Measurements from ENCODE around the gene GRXCR1. TPM values are rescaled to one million over a fixed set of nuclear protein-coding genes. Genes with fewer than 3 reads are reported as not detected.

Gene GRXCR1
- total RNA-seq (not detected in 2 replicates), polyA plus RNA-seq (not detected in 2 replicates), polyA minus RNA-seq (ENCODE audit: low replicate concordance) (not detected in 2 replicates)
- not detected in 2 replicates for polyA plus RNA-seq (2012)

- Histone ChIP-seq H3K9ac (ENCODE audit: insufficient read depth, low read length) (no peak within 1 kb of the TSS), H4K20me1 (ENCODE audit: control insufficient read depth, extremely low read depth, insufficient read depth, low read length) (no peaks in the 10 kb centered on the region), H3K4me3 (replicated peaks in 1 of 4; ENCODE audit: control extremely low read depth in 1 of 4, insufficient read depth in 1 of 4, low read depth in 3 of 4, low read length in 4 of 4) (no peak within 1 kb of the TSS), H3K4me1 (ENCODE audit: control insufficient read depth, extremely low read depth, insufficient read depth, low read length) (no peaks in the 10 kb centered on the region), H3K36me3 (ENCODE audit: control insufficient read depth, insufficient read depth, low read length) (no peaks in the 10 kb centered on the region), H3K27ac (ENCODE audit: insufficient read depth, low read length) (no peak within 1 kb of the TSS), H3K4me2 (ENCODE audit: extremely low read depth, insufficient read depth, low read length) (no peak within 1 kb of the TSS), H2AFZ (ENCODE audit: low read length) (no peak within 1 kb of the TSS), H3K27me3 (ENCODE audit: control insufficient read depth, insufficient read depth, low read length) (no peaks in the 10 kb centered on the region), H3K9me3 (ENCODE audit: control insufficient read depth, insufficient read depth, low read depth, low read length) (no peaks in the 10 kb centered on the region), H3K79me2 (ENCODE audit: control insufficient read depth, insufficient read depth, low read length) (no peaks in the 10 kb centered on the region)
- TF ChIP-seq CTCF (conservative IDR thresholded peaks at IDR 0.05 in 1 of 2, IDR thresholded peaks at IDR 0.05 in 1 of 2; ENCODE audit: low read depth in 1 of 2, low read length in 2 of 2) (no peak), EZH2 (IDR thresholded peaks at IDR 0.05; ENCODE audit: low read length, missing control alignments) (no peak)
- no peak for DNase-seq (ENCODE audit: low read depth in 2 of 2)
Observed at GRCh38 chr4:42892413-42892812, at the start of gene GRXCR1. TSS of gene GRXCR1 (plus strand) at chr4:42892713. CDS start at chr4:42893267, 554 bp downstream.

GRCh38 chr4:42843694-42844093, 48.8 kb upstream of the GRXCR1 start:
- H3K79me2 ChIP-seq (ENCODE audit: control insufficient read depth, insufficient read depth, low read length) = no peaks in the 10 kb centered on the region
- H3K9me3 ChIP-seq (ENCODE audit: control insufficient read depth, insufficient read depth, low read depth, low read length) = no peaks in the 10 kb centered on the region
- H3K27me3 ChIP-seq (ENCODE audit: control insufficient read depth, insufficient read depth, low read length) = no peaks in the 10 kb centered on the region
- H2AFZ ChIP-seq (ENCODE audit: low read length) = no peak overlapping the region
- H4K20me1 ChIP-seq (ENCODE audit: control insufficient read depth, extremely low read depth, insufficient read depth, low read length) = no peaks in the 10 kb centered on the region
- H3K27ac ChIP-seq (ENCODE audit: insufficient read depth, low read length) = no peak overlapping the region
- H3K9ac ChIP-seq (ENCODE audit: insufficient read depth, low read length) = no peak overlapping the region
- H3K36me3 ChIP-seq (ENCODE audit: control insufficient read depth, insufficient read depth, low read length) = no peaks in the 10 kb centered on the region
- H3K4me2 ChIP-seq (ENCODE audit: extremely low read depth, insufficient read depth, low read length) = no peak overlapping the region
- H3K4me1 ChIP-seq (ENCODE audit: control insufficient read depth, extremely low read depth, insufficient read depth, low read length) = no peaks in the 10 kb centered on the region
- no peak for TF ChIP-seq CTCF (conservative IDR thresholded peaks at IDR 0.05 in 1 of 2, IDR thresholded peaks at IDR 0.05 in 1 of 2; ENCODE audit: low read depth in 1 of 2, low read length in 2 of 2)
- TF ChIP-seq EZH2 (IDR thresholded peaks at IDR 0.05; ENCODE audit: low read length, missing control alignments) = no peak
- H3K4me3 ChIP-seq (replicated peaks in 1 of 4; ENCODE audit: control extremely low read depth in 1 of 4, insufficient read depth in 1 of 4, low read depth in 3 of 4, low read length in 4 of 4) = no peak overlapping the region
- no peak for DNase-seq (ENCODE audit: low read depth in 2 of 2)

- H3K4me2 ChIP-seq (ENCODE audit: extremely low read depth, insufficient read depth, low read length) = no peak overlapping the region
- H2AFZ ChIP-seq (ENCODE audit: low read length) = no peak overlapping the region
- TF ChIP-seq EZH2 (IDR thresholded peaks at IDR 0.05; ENCODE audit: low read length, missing control alignments) = no peak
- no peak for TF ChIP-seq CTCF (conservative IDR thresholded peaks at IDR 0.05 in 1 of 2, IDR thresholded peaks at IDR 0.05 in 1 of 2; ENCODE audit: low read depth in 1 of 2, low read length in 2 of 2)
Observed at GRCh38 chr4:42844422-42845070, 48.0 kb upstream of the GRXCR1 start.

More at GRCh38 chr4:42844422-42845070, 48.0 kb upstream of the GRXCR1 start:
- Histone ChIP-seq H3K4me3 (replicated peaks in 1 of 4; ENCODE audit: control extremely low read depth in 1 of 4, insufficient read depth in 1 of 4, low read depth in 3 of 4, low read length in 4 of 4) (no peak overlapping the region), H3K9ac (ENCODE audit: insufficient read depth, low read length) (no peak overlapping the region), H3K4me1 (ENCODE audit: control insufficient read depth, extremely low read depth, insufficient read depth, low read length) (no peaks in the 10 kb centered on the region), H3K36me3 (ENCODE audit: control insufficient read depth, insufficient read depth, low read length) (no peaks in the 10 kb centered on the region), H3K27ac (ENCODE audit: insufficient read depth, low read length) (no peak overlapping the region), H3K9me3 (ENCODE audit: control insufficient read depth, insufficient read depth, low read depth, low read length) (no peaks in the 10 kb centered on the region), H4K20me1 (ENCODE audit: control insufficient read depth, extremely low read depth, insufficient read depth, low read length) (no peaks in the 10 kb centered on the region), H3K79me2 (ENCODE audit: control insufficient read depth, insufficient read depth, low read length) (no peaks in the 10 kb centered on the region), H3K27me3 (ENCODE audit: control insufficient read depth, insufficient read depth, low read length) (no peaks in the 10 kb centered on the region)
- DNase-seq (ENCODE audit: low read depth in 2 of 2) = no peak
